HCT116 (cell line): ENCODE data around the gene TAF6L. TPM values are rescaled to one million over a fixed set of nuclear protein-coding genes. Genes with fewer than 3 reads are reported as not detected.

ENCODE experiments used
- ATAC-seq: fragments of 200-7000 bp; cut with Tn5 transposase; 2 replicates; pipeline ENCODE4 v1.9.1; 2020; ENCODE audit warnings: mild to moderate bottlenecking, moderate library complexity
- BruUV-seq: library from RNA; stranded (reverse); fragments of 400-500 nt; replicated peaks from 2 replicates; lab custom pipeline; 2021; lab: Mats Ljungman, UMichigan
- CTCF ChIA-PET: fragments of 300-600 bp; sonication (Branson Sonifier 250); formaldehyde crosslinking; loops from one replicate; lab custom pipeline; 2021; ENCODE audit warnings: antibody characterized with exemption; lab: Charles Lee
- POLR2A ChIA-PET: fragments of 300-600, 350-600 bp; sonication (Branson Sonifier 250); formaldehyde crosslinking; loops from one replicate; lab custom pipeline; 2021; ENCODE audit warnings: antibody characterized with exemption; lab: Charles Lee
- RAD21 ChIA-PET, 2 experiments: fragments of 300-600 bp; sonication (Branson Sonifier 250); formaldehyde crosslinking; loops; one replicate each; lab custom pipeline; 2023; ENCODE audit warnings: low total read pairs in 2 of 2; ENCODE audit not compliant: uncharacterized antibody in 2 of 2, unreplicated experiment in 2 of 2, low non-redundant PET in 1 of 2; lab: Charles Lee
- DNase-seq: peaks from one replicate; pipeline ENCODE4 v3.0.0-alpha.2; 2010; ENCODE audit warnings: low read depth, low spot score
- H2AFZ ChIP-seq: fragments of 200-600 bp; shearing (Covaris generic), sonication (generic); 2 replicates; pipeline ENCODE4 v1.6.1; 2017; ENCODE audit warnings: low read depth, mixed run types, mixed read lengths, antibody characterized with exemption, low read length; ENCODE audit not compliant: poor library complexity, severe bottlenecking
- H3K27ac ChIP-seq: 2 replicates; pipeline ENCODE4 v1.5.1; 2012; ENCODE audit warnings: low read depth, low read length
- H3K27me3 ChIP-seq: fragments of 200-600 bp; sonication (generic); 2 replicates; pipeline ENCODE4 v1.6.1; 2016; ENCODE audit warnings: mixed run types, low read length, mixed read lengths; ENCODE audit not compliant: insufficient read depth
- H3K36me3 ChIP-seq, 2 experiments: fragments of 200-500 bp in 1 of 2; fragments of 200-600 bp in 1 of 2; sonication (Bioruptor generic) in 1 of 2; sonication (generic) in 1 of 2; 2 replicates each; pipeline versions ENCODE4 v1.5.1 to v1.6.1; 2014 to 2016; ENCODE audit warnings: low read length in 2 of 2, inconsistent platforms in 1 of 2, mixed read lengths in 1 of 2, mixed run types in 1 of 2; ENCODE audit not compliant: insufficient read depth in 2 of 2, control insufficient read depth in 1 of 2
- H3K4me1 ChIP-seq, 2 experiments: fragments of 200-600 bp in 1 of 2; sonication (generic) in 1 of 2; 2 replicates each; pipeline versions ENCODE4 v1.5.1 to v1.6.1; 2012 to 2017; ENCODE audit warnings: low read length in 2 of 2, inconsistent platforms in 1 of 2, mild to moderate bottlenecking in 1 of 2, mixed read lengths in 1 of 2, mixed run types in 1 of 2, moderate library complexity in 1 of 2; ENCODE audit not compliant: insufficient read depth in 2 of 2, control insufficient read depth in 1 of 2
- H3K4me2 ChIP-seq: fragments of 200-600 bp; sonication (generic); 2 replicates; pipeline ENCODE4 v1.6.1; 2017; ENCODE audit warnings: mixed run types, low read length, mixed read lengths
- H3K4me3 ChIP-seq, 2 experiments: fragments of 200-600 bp in 1 of 2; sonication (generic) in 1 of 2; replicated peaks in 1 of 2; 2 replicates each; pipeline ENCODE4 v1.5.1; 2011 to 2016; ENCODE audit warnings: low read length in 2 of 2, control low read depth in 1 of 2, low read depth in 1 of 2, mild to moderate bottlenecking in 1 of 2, mixed read lengths in 1 of 2, mixed run types in 1 of 2
- H3K79me2 ChIP-seq: fragments of 200-600 bp; sonication (generic); 2 replicates; pipeline ENCODE4 v1.6.1; 2017; ENCODE audit warnings: mild to moderate bottlenecking, mixed run types, low read length, moderate library complexity, mixed read lengths; ENCODE audit not compliant: insufficient read depth
- H3K9ac ChIP-seq: fragments of 200-600 bp; sonication (generic); 2 replicates; pipeline ENCODE4 v1.6.1; 2016; ENCODE audit warnings: low read length, mixed read lengths
- H3K9me2 ChIP-seq: fragments of 200-600 bp; sonication (generic), shearing (Covaris generic); 2 replicates; pipeline ENCODE4 v1.6.1; 2017; ENCODE audit warnings: mixed run types, mild to moderate bottlenecking, moderate library complexity; ENCODE audit not compliant: insufficient read depth
- H3K9me3 ChIP-seq, 2 experiments: fragments of 200-500 bp in 1 of 2; fragments of 200-600 bp in 1 of 2; sonication (Bioruptor generic) in 1 of 2; sonication (generic) in 1 of 2; 2 replicates each; pipeline ENCODE4 v1.6.1; 2014 to 2017; ENCODE audit warnings: low read length in 2 of 2, mixed read lengths in 2 of 2, inconsistent platforms in 1 of 2, low read depth in 1 of 2, mild to moderate bottlenecking in 1 of 2, mixed run types in 1 of 2, moderate library complexity in 1 of 2; ENCODE audit not compliant: control insufficient read depth in 1 of 2, insufficient read depth in 1 of 2
- H4K20me1 ChIP-seq: fragments of 200-600 bp; sonication (generic), shearing (Covaris generic); 2 replicates; pipeline ENCODE4 v1.6.1; 2017; ENCODE audit warnings: mixed run types, mild to moderate bottlenecking, moderate library complexity; ENCODE audit not compliant: insufficient read depth
- CEBPB ChIP-seq: IDR thresholded peaks from 2 replicates; pipeline ENCODE4 v1.6.1; 2012; ENCODE audit warnings: low read depth
- ELF1 ChIP-seq: IDR thresholded peaks from 2 replicates; pipeline ENCODE4 v1.6.1; 2012; ENCODE audit warnings: low read depth, borderline replicate concordance
- FOSL1 ChIP-seq: IDR thresholded peaks from 2 replicates; pipeline ENCODE4 v1.6.1; 2012; ENCODE audit warnings: low read depth
- JUND ChIP-seq: IDR thresholded peaks from 2 replicates; pipeline ENCODE4 v1.6.1; 2012
- POLR2A ChIP-seq: IDR thresholded peaks from 2 replicates; pipeline ENCODE4 v1.7.0; 2011; ENCODE audit warnings: borderline replicate concordance; ENCODE audit not compliant: insufficient read depth, insufficient read length; ENCODE audit errors: extremely low read depth
- YY1 ChIP-seq: IDR thresholded peaks from 2 replicates; pipeline ENCODE4 v1.6.1; 2011; ENCODE audit warnings: low read length, low read depth, moderate library complexity, mild to moderate bottlenecking; ENCODE audit not compliant: insufficient replicate concordance; ENCODE audit errors: extremely low read depth
- intact Hi-C: fragments of 100-400 bp; cut with micrococcal nuclease; formaldehyde crosslinking; loops from 2 replicates; pipeline ENCODE4 v1.10.0; 2022
- total RNA-seq: library from RNA; stranded (reverse); gene quantifications from one replicate; pipeline ENCODE4 v1.2.1, GENCODE V29; 2021; ENCODE audit not compliant: unreplicated experiment
- TF ChIP-seq, protein P1 (sequence below): IDR thresholded peaks from 2 replicates; pipeline ENCODE4 v1.6.1; 2012
- TF ChIP-seq, protein P2 (sequence below), 3 experiments: fragments of 200-600 bp in 1 of 3; sonication (generic) in 1 of 3; IDR thresholded peaks in 2 of 3; conservative IDR thresholded peaks in 1 of 3; 2 replicates each; pipeline ENCODE4 v1.5.1; 2012 to 2017; ENCODE audit warnings: low read depth in 2 of 3, low read length in 2 of 3, antibody characterized with exemption in 1 of 3, borderline replicate concordance in 1 of 3, control low read depth in 1 of 3, mild to moderate bottlenecking in 1 of 3, mixed read lengths in 1 of 3, mixed run types in 1 of 3, moderate library complexity in 1 of 3; ENCODE audit not compliant: insufficient read depth in 1 of 3

Gene TAF6L
- total RNA-seq, 1 experiment from 2014 or later: 24.2 TPM

DNA sequence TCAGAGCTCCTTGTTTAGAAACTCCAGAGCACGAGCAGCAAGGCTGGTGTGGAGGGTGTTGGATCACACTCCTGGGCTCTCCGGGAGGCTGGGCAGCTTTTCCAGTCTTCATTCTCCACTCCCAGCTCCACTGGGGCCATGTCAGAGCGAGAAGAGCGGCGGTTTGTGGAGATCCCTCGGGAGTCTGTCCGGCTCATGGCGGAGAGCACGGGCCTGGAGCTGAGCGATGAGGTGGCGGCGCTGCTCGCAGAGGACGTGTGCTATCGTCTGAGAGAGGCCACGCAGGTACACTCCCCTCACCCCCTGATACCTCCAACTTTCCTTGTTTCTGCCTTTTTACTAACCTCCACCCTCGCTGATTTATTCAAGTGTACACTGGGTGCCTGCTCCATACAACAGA, 4.5 kb downstream of the TAF6L start:
- peaks cover 3 to 13% of the 10 kb centered on the region in 2 experiments; a peak in 3 of 4 replicates for H3K4me1 ChIP-seq
- TF ChIP-seq CEBPB: no peak
- TF ChIP-seq YY1: no peak
- TF ChIP-seq, protein P1, sequence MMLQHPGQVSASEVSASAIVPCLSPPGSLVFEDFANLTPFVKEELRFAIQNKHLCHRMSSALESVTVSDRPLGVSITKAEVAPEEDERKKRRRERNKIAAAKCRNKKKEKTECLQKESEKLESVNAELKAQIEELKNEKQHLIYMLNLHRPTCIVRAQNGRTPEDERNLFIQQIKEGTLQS: no peak
- TF ChIP-seq POLR2A: no peak
- TF ChIP-seq JUND: no peak
- TF ChIP-seq, protein P2, sequence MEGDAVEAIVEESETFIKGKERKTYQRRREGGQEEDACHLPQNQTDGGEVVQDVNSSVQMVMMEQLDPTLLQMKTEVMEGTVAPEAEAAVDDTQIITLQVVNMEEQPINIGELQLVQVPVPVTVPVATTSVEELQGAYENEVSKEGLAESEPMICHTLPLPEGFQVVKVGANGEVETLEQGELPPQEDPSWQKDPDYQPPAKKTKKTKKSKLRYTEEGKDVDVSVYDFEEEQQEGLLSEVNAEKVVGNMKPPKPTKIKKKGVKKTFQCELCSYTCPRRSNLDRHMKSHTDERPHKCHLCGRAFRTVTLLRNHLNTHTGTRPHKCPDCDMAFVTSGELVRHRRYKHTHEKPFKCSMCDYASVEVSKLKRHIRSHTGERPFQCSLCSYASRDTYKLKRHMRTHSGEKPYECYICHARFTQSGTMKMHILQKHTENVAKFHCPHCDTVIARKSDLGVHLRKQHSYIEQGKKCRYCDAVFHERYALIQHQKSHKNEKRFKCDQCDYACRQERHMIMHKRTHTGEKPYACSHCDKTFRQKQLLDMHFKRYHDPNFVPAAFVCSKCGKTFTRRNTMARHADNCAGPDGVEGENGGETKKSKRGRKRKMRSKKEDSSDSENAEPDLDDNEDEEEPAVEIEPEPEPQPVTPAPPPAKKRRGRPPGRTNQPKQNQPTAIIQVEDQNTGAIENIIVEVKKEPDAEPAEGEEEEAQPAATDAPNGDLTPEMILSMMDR (IDR thresholded peaks at IDR 0.05 in 2 of 3, conservative IDR thresholded peaks at IDR 0.05 in 1 of 3; ENCODE audit: borderline replicate concordance in 1 of 3, insufficient read depth in 1 of 3, low read depth in 2 of 3, low read length in 2 of 3): no peak
- no peak for TF ChIP-seq FOSL1
- no peak for TF ChIP-seq ELF1
- H3K9ac ChIP-seq: no peak overlapping the region

More for the DNA sequence above, 4.5 kb downstream of the TAF6L start:
- Histone ChIP-seq H3K27me3 (no peaks in the 10 kb centered on the region), H4K20me1 (no peaks in the 10 kb centered on the region), H3K27ac (no peak overlapping the region), H3K4me3 (no peak overlapping the region), H3K9me3 (no peaks in the 10 kb centered on the region), H2AFZ (no peak overlapping the region), H3K4me2 (no peak overlapping the region), H3K9me2 (no peaks in the 10 kb centered on the region), H3K36me3 (peaks cover 3 to 13% of the 10 kb centered on the region in 2 experiments; a peak in 3 of 4 replicates), H3K79me2 (peaks cover 19% of the 10 kb centered on the region)
- RAD21 ChIA-PET: no interaction called here
- intact Hi-C loops: no loop called here
- POLR2A ChIA-PET: interaction anchor here (0.8 to 1.4 kb wide), 2 partner anchors 22 to 65 kb away, joined by 3 read pairs; partner anchors contain the start of gene ZBTB3
- BruUV-seq: no TSS peak
- no peak for DNase-seq
- no peak for ATAC-seq
- CTCF ChIA-PET: interaction anchor here (1.1 to 2.7 kb wide), 2 partner anchors 11 kb away, joined by 3 to 7 read pairs; no protein-coding TSS in a partner anchor
